ENCODE data around the gene ACOX3.

ACOX3 gene

GRCh38 chr4:8334786-8335460, 105.6 kb downstream of the ACOX3 start:
- Mint-ChIP-seq H3K27ac (no peak overlapping the region), H3K4me1 (ENCODE audit: low read depth) (no peaks in the 10 kb centered on the region), H3K36me3 (peaks cover 4% of the 10 kb centered on the region), H3K9me3 (ENCODE audit: low read depth) (peaks cover 22% of the 10 kb centered on the region), H3K4me3 (no peak overlapping the region), H3K27me3 (peaks cover 2% of the 10 kb centered on the region)

GRCh38 chr4:8333726-8334460, 106.6 kb downstream of the ACOX3 start:
- H3K4me3 Mint-ChIP-seq = no peak overlapping the region
- H3K27ac Mint-ChIP-seq = no peak overlapping the region
- peaks cover 4% of the 10 kb centered on the region for H3K36me3 Mint-ChIP-seq
- peaks cover 22% of the 10 kb centered on the region for H3K9me3 Mint-ChIP-seq (ENCODE audit: low read depth)
- peaks cover 2% of the 10 kb centered on the region for H3K27me3 Mint-ChIP-seq
- H3K4me1 Mint-ChIP-seq (ENCODE audit: low read depth) = no peaks in the 10 kb centered on the region

DNA sequence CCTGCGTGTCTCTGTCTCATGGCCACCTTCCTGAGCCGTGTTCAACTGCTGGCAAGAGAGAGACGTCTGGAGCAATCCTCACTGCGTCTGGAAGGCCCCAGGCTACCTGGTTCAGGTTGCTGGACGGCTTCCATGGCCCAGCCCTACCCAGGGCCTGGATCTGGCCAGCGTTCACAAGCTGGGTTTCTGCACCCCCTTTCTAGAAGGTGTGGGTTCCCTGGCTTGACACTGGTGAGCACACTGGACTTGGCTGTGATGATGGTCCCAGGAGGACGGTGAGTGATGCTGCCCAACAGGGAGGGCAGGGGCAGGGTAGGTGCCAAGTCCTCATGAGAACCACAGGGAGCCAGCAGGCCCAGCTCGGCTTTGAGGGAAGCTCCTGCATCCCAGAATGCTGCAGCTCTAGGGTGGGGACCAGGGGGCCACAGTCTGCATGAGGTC, 107.6 kb downstream of the ACOX3 start:
- peaks cover 4% of the 10 kb centered on the region for H3K36me3 Mint-ChIP-seq
- H3K9me3 Mint-ChIP-seq (ENCODE audit: low read depth) = peaks cover 22% of the 10 kb centered on the region
- no peak overlapping the region for H3K4me3 Mint-ChIP-seq
- peaks cover 2% of the 10 kb centered on the region for H3K27me3 Mint-ChIP-seq
- H3K4me1 Mint-ChIP-seq (ENCODE audit: low read depth) = no peaks in the 10 kb centered on the region
- no peak overlapping the region for H3K27ac Mint-ChIP-seq

DNA sequence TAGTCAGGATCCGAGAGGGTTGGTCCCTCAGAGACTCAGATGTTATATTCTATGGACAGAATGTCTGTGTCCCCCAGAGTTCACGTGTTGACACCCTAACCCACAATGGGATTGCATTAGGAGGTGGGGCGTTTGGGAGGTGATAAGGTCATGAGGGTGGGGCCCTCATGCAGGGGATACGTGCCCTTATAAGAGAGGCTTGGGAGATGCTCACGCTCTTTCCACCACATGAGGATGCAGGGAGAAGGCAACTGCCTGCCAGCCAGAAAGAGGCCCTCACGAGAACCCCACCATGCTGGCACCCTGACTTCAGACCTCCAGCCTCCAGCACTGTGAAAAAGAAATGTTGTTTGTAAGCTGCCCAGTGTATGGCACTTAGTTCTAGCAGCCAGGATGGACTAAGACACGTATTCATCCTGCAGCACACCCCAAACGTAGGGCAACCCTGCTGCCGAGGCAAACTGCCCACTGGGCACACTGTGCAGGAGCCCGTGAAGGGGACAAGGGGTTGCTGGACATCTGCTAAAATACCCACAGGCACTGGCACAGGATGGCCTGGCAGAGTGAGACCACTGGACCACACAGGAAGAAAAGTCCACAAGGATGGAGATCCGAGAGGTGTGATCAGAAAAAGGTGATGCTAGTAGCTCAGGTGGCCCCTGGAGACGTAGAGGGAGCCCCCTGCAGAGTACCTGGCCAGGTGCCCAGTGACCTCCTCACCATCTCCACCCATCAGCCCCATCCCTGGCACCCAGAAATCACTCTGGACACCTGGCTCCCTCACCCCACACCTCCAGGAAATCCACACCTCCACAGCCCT, 108.3 kb downstream of the ACOX3 start:
- peaks cover 4% of the 10 kb centered on the region for H3K36me3 Mint-ChIP-seq
- H3K4me3 Mint-ChIP-seq = no peak overlapping the region
- peaks cover 2% of the 10 kb centered on the region for H3K27me3 Mint-ChIP-seq
- H3K27ac Mint-ChIP-seq = no peak overlapping the region
- H3K4me1 Mint-ChIP-seq (ENCODE audit: low read depth) = no peaks in the 10 kb centered on the region
- H3K9me3 Mint-ChIP-seq (ENCODE audit: low read depth) = peaks cover 22% of the 10 kb centered on the region

DNA sequence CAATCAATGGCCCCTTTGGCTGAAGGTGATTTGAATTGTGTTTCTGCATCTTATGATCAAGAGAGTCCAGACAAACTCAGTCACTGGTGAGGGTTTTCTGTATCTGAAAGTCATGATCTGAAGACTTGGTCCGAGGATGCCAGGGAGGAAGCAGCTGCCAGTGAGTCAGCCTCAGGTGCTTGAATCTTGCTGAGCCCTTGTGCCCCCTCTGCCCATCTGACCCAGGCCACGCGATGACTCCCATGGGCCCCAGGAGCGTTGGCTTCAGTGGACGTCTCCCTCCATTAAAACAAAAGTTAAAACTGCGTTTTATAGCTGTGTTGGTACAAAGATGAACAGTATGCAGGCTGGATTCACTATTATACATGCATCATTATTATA, 109.0 kb downstream of the ACOX3 start:
- Mint-ChIP-seq H3K36me3 (no peaks in the 10 kb centered on the region), H3K27ac (no peak overlapping the region), H3K27me3 (peaks cover 2% of the 10 kb centered on the region), H3K9me3 (ENCODE audit: low read depth) (peaks cover 18% of the 10 kb centered on the region), H3K4me1 (ENCODE audit: low read depth) (no peaks in the 10 kb centered on the region), H3K4me3 (no peak overlapping the region)

DNA sequence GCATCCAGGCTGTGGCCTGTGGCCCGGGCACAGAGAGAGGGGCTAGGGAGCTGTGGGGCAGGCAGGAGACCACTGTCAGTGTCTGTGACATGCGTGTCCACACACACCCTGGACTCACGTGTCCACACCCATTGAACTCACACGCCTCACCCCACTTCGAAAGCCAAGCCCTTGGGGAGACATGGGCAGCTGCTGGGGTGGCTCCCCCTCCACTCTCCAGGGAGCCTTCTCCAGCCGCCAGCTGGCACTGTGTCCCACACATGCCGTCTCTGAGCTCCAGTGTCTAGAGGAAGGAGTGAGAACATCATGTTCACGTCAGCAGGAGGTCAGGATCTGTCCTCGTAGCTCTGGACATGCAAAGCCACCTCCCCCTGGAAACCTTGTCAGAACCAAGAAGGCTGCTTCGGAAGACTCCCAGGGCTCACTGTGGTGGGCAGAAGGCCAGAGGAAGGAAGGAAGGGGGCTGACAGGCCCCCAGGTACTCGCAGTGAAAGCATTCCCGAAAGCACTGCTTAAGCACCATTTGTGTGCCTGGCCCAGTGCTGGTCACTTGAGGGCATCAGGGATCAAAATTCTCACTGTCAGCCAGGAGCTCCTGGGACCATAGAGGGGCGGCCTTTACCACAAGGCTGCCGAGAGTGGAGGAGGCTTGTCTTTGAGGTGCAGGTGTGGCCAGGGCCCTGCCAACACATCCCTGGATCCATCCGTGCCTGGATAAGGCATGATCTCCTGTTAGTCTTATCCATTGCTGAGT, 109.5 kb downstream of the ACOX3 start:
- Mint-ChIP-seq H3K9me3 (ENCODE audit: low read depth) (peaks cover 14% of the 10 kb centered on the region), H3K27ac (no peak overlapping the region), H3K4me1 (ENCODE audit: low read depth) (no peaks in the 10 kb centered on the region), H3K36me3 (no peaks in the 10 kb centered on the region), H3K27me3 (peaks cover 2% of the 10 kb centered on the region), H3K4me3 (no peak overlapping the region)

- H3K9me3 Mint-ChIP-seq (ENCODE audit: low read depth) = peaks cover 5% of the 10 kb centered on the region
- H3K27ac Mint-ChIP-seq = no peak overlapping the region
- H3K4me1 Mint-ChIP-seq (ENCODE audit: low read depth) = no peaks in the 10 kb centered on the region
- peaks cover under 1% of the 10 kb centered on the region for H3K27me3 Mint-ChIP-seq
- H3K4me3 Mint-ChIP-seq = no peak overlapping the region
- no peaks in the 10 kb centered on the region for H3K36me3 Mint-ChIP-seq
These were observed 110.4 kb downstream of the ACOX3 start for GRCh38 chr4:8329859-8330761.

- no peaks in the 10 kb centered on the region for H3K36me3 Mint-ChIP-seq
- no peak overlapping the region for H3K27ac Mint-ChIP-seq
- no peaks in the 10 kb centered on the region for H3K4me1 Mint-ChIP-seq (ENCODE audit: low read depth)
- H3K27me3 Mint-ChIP-seq = no peaks in the 10 kb centered on the region
- peaks cover 4% of the 10 kb centered on the region for H3K9me3 Mint-ChIP-seq (ENCODE audit: low read depth)
- H3K4me3 Mint-ChIP-seq = no peak overlapping the region
These were observed 111.0 kb downstream of the ACOX3 start for GRCh38 chr4:8329560-8329858.

DNA sequence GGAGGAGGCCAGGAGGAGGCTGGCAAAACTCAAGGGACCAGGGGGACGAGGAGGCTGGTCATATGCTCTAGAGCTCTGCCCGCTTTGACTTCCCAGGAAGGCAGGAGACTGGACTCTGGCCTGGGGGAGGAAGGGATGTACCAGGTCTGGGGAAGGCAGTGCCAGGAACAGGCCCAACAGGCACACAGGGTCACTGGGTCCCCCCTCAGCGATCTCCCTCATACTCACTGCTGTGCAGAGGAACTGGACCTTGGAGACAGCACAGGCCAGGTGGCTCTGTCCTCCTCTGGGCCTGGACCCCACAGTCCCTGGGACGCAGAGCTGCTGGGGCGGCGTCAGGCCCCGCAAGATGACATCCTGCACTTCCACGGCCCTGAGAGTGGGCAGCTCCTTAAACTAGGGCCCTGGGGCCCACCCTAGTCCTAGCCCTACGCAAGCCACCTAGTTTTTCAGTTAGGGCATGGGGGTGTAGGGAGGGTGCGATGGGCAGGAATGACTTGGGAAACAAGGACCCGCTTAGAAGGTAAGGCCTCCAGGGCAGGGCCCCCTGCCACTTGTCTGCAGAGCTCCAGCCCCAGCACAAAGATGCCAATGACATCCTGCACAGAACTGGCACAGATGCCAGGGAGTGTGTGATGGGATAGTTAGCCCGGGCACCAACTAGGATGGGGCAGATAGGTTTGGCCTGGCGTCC, 111.5 kb downstream of the ACOX3 start:
- Mint-ChIP-seq H3K4me3 (no peak overlapping the region), H3K27ac (no peak overlapping the region), H3K4me1 (ENCODE audit: low read depth) (no peaks in the 10 kb centered on the region), H3K9me3 (ENCODE audit: low read depth) (peaks cover 4% of the 10 kb centered on the region), H3K27me3 (no peaks in the 10 kb centered on the region), H3K36me3 (no peaks in the 10 kb centered on the region)

GRCh38 chr4:8328456-8328855, 112.1 kb downstream of the ACOX3 start:
- H3K36me3 Mint-ChIP-seq = no peaks in the 10 kb centered on the region
- H3K27me3 Mint-ChIP-seq = no peaks in the 10 kb centered on the region
- no peak overlapping the region for H3K4me3 Mint-ChIP-seq
- no peak overlapping the region for H3K27ac Mint-ChIP-seq
- no peaks in the 10 kb centered on the region for H3K4me1 Mint-ChIP-seq (ENCODE audit: low read depth)
- peaks cover 4% of the 10 kb centered on the region for H3K9me3 Mint-ChIP-seq (ENCODE audit: low read depth)

GRCh38 chr4:8326206-8326605, 114.3 kb downstream of the ACOX3 start:
- Mint-ChIP-seq H3K27me3 (no peaks in the 10 kb centered on the region), H3K9me3 (ENCODE audit: low read depth) (no peaks in the 10 kb centered on the region), H3K36me3 (no peaks in the 10 kb centered on the region), H3K4me3 (no peak overlapping the region), H3K27ac (no peak overlapping the region), H3K4me1 (ENCODE audit: low read depth) (no peaks in the 10 kb centered on the region)

- Mint-ChIP-seq H3K4me1 (ENCODE audit: low read depth) (no peaks in the 10 kb centered on the region), H3K4me3 (no peak overlapping the region), H3K27ac (no peak overlapping the region), H3K9me3 (ENCODE audit: low read depth) (no peaks in the 10 kb centered on the region), H3K27me3 (no peaks in the 10 kb centered on the region), H3K36me3 (no peaks in the 10 kb centered on the region)
These were observed 115.1 kb downstream of the ACOX3 start for GRCh38 chr4:8325291-8325973.

- Mint-ChIP-seq H3K36me3 (no peaks in the 10 kb centered on the region), H3K27ac (no peak overlapping the region), H3K27me3 (no peaks in the 10 kb centered on the region), H3K4me1 (ENCODE audit: low read depth) (no peaks in the 10 kb centered on the region), H3K4me3 (no peak overlapping the region), H3K9me3 (ENCODE audit: low read depth) (no peaks in the 10 kb centered on the region)
These were observed 115.8 kb downstream of the ACOX3 start for GRCh38 chr4:8324640-8325239.
